ENCODE measurements around the gene FAM53B. TPM values are rescaled to one million over a fixed set of nuclear protein-coding genes. Genes with fewer than 3 reads are reported as not detected.

The FAM53B gene
- total and polyA plus RNA-seq, 2 experiments from 2014 or later: 2.1 to 10.1 TPM

DNA sequence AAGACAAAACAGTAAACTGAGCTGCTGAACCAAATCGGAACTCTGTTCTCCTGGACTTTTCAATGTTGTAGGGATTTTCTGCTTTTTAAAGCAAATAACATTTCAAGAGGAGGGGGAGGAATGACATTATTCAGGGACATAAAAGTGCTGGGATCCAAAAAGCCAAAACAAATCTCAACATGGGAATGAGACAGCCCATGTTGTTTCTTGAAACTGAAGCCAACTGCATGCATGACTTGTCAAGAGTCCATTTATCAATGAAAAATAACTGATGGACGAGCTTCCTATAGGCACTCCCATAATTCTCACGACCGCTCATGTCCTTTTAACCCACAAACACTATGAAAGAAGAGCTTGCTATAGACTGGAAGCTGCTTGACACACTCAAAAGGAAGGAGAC is 27.8 kb downstream of the FAM53B start:
- H3K9me2 ChIP-seq (ENCODE audit: insufficient read depth): no peaks in the 10 kb centered on the region
- WGBS, 2 experiments (ENCODE audit: low coverage in 1 of 2, low lambda C conversion rate in 2 of 2, missing lambda C conversion rate in 2 of 2): 96 to 97% methylated on average over 4 of the region's 4 CpGs
- H3K79me2 ChIP-seq (ENCODE audit: insufficient read depth): peaks cover 7% of the 10 kb centered on the region
- no peak overlapping the region for H3K4me2 ChIP-seq (ENCODE audit: unreplicated experiment)
- no peak overlapping the region for H3K27ac ChIP-seq
- in situ Hi-C loops (cut with MboI): no loop called here
- H3K9ac ChIP-seq: no peak overlapping the region
- no peaks in the 10 kb centered on the region for H4K20me1 ChIP-seq (ENCODE audit: insufficient read depth)
- H3K27me3 ChIP-seq (replicated peaks; ENCODE audit: insufficient read depth): no peaks in the 10 kb centered on the region
- H3K4me1 ChIP-seq (ENCODE audit: insufficient read depth): no peaks in the 10 kb centered on the region
- no peak overlapping the region for H3K4me3 ChIP-seq
- no peaks in the 10 kb centered on the region for H3F3A ChIP-seq (ENCODE audit: insufficient read depth)
- DNase-seq: no peak
- no peaks in the 10 kb centered on the region for H3K9me3 ChIP-seq (ENCODE audit: low read depth)
- no peaks in the 10 kb centered on the region for H3K36me3 ChIP-seq (ENCODE audit: low read depth)
- TF ChIP-seq EZH2 (IDR thresholded peaks at IDR 0.05; ENCODE audit: insufficient read depth, poor library complexity, severe bottlenecking): no peak
- no peak for TF ChIP-seq EZH2phosphoT487 (IDR thresholded peaks at IDR 0.05; ENCODE audit: insufficient read depth, low read depth)
- H2AFZ ChIP-seq: no peak overlapping the region

DNA sequence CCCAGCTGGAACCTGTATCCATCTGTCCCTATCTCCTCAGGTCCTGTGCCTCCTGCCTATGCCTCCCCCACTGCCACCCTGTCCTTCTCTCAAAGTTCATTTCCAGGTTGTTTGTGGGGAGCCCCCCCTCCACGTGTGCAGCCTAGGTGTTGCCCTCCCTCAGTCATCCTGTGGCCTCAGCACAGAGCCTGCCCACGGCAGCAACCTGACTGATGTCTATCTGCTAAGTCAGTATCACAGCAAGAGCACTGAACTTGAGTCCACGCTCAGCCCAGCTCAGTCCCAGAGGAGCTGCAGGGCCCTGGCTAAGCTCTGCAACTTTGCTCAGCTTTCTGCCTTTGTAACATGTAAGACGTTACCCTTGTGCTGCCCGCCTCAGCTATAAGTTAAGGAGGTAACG is 28.7 kb downstream of the FAM53B start:
- H3K4me1 ChIP-seq (ENCODE audit: insufficient read depth): no peaks in the 10 kb centered on the region
- H3K4me3 ChIP-seq: no peak overlapping the region
- H3K9me2 ChIP-seq (ENCODE audit: insufficient read depth): no peaks in the 10 kb centered on the region
- no peak overlapping the region for H3K27ac ChIP-seq
- no peak for TF ChIP-seq EZH2phosphoT487 (IDR thresholded peaks at IDR 0.05; ENCODE audit: insufficient read depth, low read depth)
- no peak for TF ChIP-seq EZH2 (IDR thresholded peaks at IDR 0.05; ENCODE audit: insufficient read depth, poor library complexity, severe bottlenecking)
- H2AFZ ChIP-seq: no peak overlapping the region
- no peaks in the 10 kb centered on the region for H4K20me1 ChIP-seq (ENCODE audit: insufficient read depth)
- no peaks in the 10 kb centered on the region for H3K9me3 ChIP-seq (ENCODE audit: low read depth)
- 65% methylated on average over 6 of the region's 6 CpGs for WGBS, 2 experiments (ENCODE audit: low coverage in 1 of 2, low lambda C conversion rate in 2 of 2, missing lambda C conversion rate in 2 of 2)
- H3K9ac ChIP-seq: no peak overlapping the region
- no peaks in the 10 kb centered on the region for H3K36me3 ChIP-seq (ENCODE audit: low read depth)
- peaks cover 4% of the 10 kb centered on the region for H3K79me2 ChIP-seq (ENCODE audit: insufficient read depth)
- no peak overlapping the region for H3K4me2 ChIP-seq (ENCODE audit: unreplicated experiment)
- in situ Hi-C loops (cut with MboI): no loop called here
- H3K27me3 ChIP-seq (replicated peaks; ENCODE audit: insufficient read depth): no peaks in the 10 kb centered on the region
- no peak for DNase-seq
- no peaks in the 10 kb centered on the region for H3F3A ChIP-seq (ENCODE audit: insufficient read depth)

DNA sequence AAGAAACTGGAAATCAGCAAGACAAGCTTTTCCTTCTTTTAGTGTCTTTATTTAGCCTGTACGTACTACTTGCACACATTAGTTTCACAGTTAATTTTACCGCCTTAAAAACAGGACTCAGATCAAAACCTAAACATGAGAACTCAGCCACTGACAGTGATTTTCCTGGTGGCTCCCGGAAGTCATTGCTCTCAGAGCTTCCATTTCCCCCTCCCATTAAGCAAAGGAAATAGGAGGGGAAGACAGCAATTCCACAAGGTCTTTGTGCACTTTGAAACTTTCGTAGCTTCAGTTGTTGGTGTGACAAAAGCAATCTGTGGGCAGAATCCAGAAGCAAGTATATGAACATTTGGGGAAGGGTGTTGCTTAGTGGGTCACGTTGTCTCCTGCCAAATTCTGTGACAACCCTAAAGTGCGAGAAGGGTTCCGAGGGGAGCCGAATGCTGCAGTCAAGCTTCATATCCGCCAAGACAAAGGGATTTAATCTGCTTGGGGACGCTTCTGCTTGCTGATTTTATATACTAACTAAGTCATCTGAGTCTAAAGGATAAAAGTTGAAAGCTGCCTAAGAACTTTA is 30.4 kb downstream of the FAM53B start:
- no peaks in the 10 kb centered on the region for H3K9me2 ChIP-seq (ENCODE audit: insufficient read depth)
- H3K9me3 ChIP-seq (ENCODE audit: low read depth): no peaks in the 10 kb centered on the region
- no peak for DNase-seq
- H4K20me1 ChIP-seq (ENCODE audit: insufficient read depth): no peaks in the 10 kb centered on the region
- no peak overlapping the region for H2AFZ ChIP-seq
- no peaks in the 10 kb centered on the region for H3K27me3 ChIP-seq (replicated peaks; ENCODE audit: insufficient read depth)
- no peak overlapping the region for H3K9ac ChIP-seq
- no peaks in the 10 kb centered on the region; the same call in 1 of the 2 replicates for H3K79me2 ChIP-seq (ENCODE audit: insufficient read depth)
- H3K4me3 ChIP-seq: no peak overlapping the region
- H3K36me3 ChIP-seq (ENCODE audit: low read depth): no peaks in the 10 kb centered on the region
- H3K4me1 ChIP-seq (ENCODE audit: insufficient read depth): no peaks in the 10 kb centered on the region
- no peaks in the 10 kb centered on the region for H3F3A ChIP-seq (ENCODE audit: insufficient read depth)
- no peak overlapping the region for H3K4me2 ChIP-seq (ENCODE audit: unreplicated experiment)
- no peak overlapping the region for H3K27ac ChIP-seq
- no peak for TF ChIP-seq EZH2 (IDR thresholded peaks at IDR 0.05; ENCODE audit: insufficient read depth, poor library complexity, severe bottlenecking)
- 78 to 80% methylated on average over 10 of the region's 10 CpGs for WGBS, 2 experiments (ENCODE audit: low coverage in 1 of 2, low lambda C conversion rate in 2 of 2, missing lambda C conversion rate in 2 of 2)
- in situ Hi-C loops (cut with MboI): no loop called here

DNA sequence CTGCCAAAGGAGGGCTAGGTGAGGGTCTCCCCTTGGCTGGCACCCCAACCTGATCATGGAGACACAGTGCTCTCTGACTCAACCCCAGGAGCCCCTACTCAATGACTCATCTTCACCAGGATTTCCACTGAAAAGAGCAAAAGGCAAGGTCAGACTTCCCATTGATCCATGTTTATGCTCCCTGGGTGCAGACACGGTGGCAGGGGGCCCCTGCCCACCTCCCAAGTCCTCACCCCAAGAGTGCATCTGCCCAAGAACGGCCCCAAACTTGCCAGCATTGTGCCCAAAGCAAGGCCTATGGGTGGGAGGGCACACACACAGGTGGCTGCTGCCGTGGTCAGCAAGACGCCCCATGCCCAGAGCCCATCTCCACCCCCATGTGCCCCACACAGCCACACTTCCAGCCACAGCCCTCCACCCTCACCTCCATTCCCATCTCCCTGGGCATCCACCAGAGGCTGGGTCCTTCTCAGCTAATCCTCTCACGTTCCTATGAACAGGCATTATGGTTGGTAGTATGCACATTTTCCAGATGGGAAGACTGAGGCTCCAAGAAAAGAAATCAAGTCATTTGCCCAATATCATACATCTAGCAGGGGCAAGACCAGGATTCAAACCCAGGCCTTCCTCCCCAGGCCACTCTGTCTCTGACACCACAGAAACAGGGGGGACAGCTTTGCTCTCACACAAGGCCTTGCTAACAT is 31.3 kb downstream of the FAM53B start:
- Histone ChIP-seq H3K4me2 (ENCODE audit: unreplicated experiment) (no peak overlapping the region), H3K9ac (no peak overlapping the region), H3K9me2 (ENCODE audit: insufficient read depth) (no peaks in the 10 kb centered on the region), H3K4me1 (ENCODE audit: insufficient read depth) (no peaks in the 10 kb centered on the region), H3K79me2 (ENCODE audit: insufficient read depth) (no peaks in the 10 kb centered on the region; the same call in 1 of the 2 replicates), H3K4me3 (no peak overlapping the region), H3K27ac (no peak overlapping the region), H3F3A (ENCODE audit: insufficient read depth) (no peaks in the 10 kb centered on the region), H3K9me3 (ENCODE audit: low read depth) (no peaks in the 10 kb centered on the region), H3K36me3 (ENCODE audit: low read depth) (no peaks in the 10 kb centered on the region), H2AFZ (no peak overlapping the region), H4K20me1 (ENCODE audit: insufficient read depth) (no peaks in the 10 kb centered on the region), H3K27me3 (replicated peaks; ENCODE audit: insufficient read depth) (no peaks in the 10 kb centered on the region)
- in situ Hi-C loops (cut with MboI): no loop called here
- TF ChIP-seq EZH2 (IDR thresholded peaks at IDR 0.05; ENCODE audit: insufficient read depth, poor library complexity, severe bottlenecking): no peak
- TF ChIP-seq EZH2phosphoT487 (IDR thresholded peaks at IDR 0.05; ENCODE audit: insufficient read depth, low read depth): no peak
- no peak for DNase-seq
- WGBS, 2 experiments (ENCODE audit: low coverage in 1 of 2, low lambda C conversion rate in 2 of 2, missing lambda C conversion rate in 2 of 2): 83 to 89% methylated on average over 5 of the region's 5 CpGs
